MCF 10A (cell line): ENCODE results near the gene SRP9. TPM values are rescaled to one million over a fixed set of nuclear protein-coding genes. Genes with fewer than 3 reads are reported as not detected.

ENCODE experiments used
- BruUV-seq: library from RNA; stranded (reverse); fragments of 400-500 nt; replicated peaks from 2 replicates; lab custom pipeline; 2021; lab: Mats Ljungman, UMichigan
- CTCF ChIA-PET: fragments of 300-600 bp; sonication (Branson Sonifier 250); formaldehyde crosslinking; extraction: SDS; loops from one replicate; lab custom pipeline; 2021; ENCODE audit warnings: antibody characterized with exemption, inconsistent platforms; lab: Yijun Ruan, JAX
- POLR2A ChIA-PET: fragments of 300-600, 350-650 bp; sonication (Branson Sonifier 250); formaldehyde crosslinking; extraction: SDS; loops from one replicate; lab custom pipeline; 2020; ENCODE audit warnings: antibody characterized with exemption, inconsistent platforms; lab: Yijun Ruan, JAX
- DNase-seq: peaks from one replicate; pipeline ENCODE4 v3.0.0-alpha.2; 2018; ENCODE audit not compliant: unreplicated experiment
- H3K27ac Mint-ChIP-seq: one replicate; pipeline ENCODE4 v1.8.0; 2022; ENCODE audit warnings: mild to moderate bottlenecking, low read depth, mixed read lengths; ENCODE audit not compliant: unreplicated experiment
- H3K27me3 Mint-ChIP-seq: one replicate; pipeline ENCODE4 v1.8.0; 2022; ENCODE audit warnings: mixed read lengths; ENCODE audit not compliant: insufficient read depth, unreplicated experiment
- H3K36me3 Mint-ChIP-seq: one replicate; pipeline ENCODE4 v1.8.0; 2022; ENCODE audit warnings: mild to moderate bottlenecking, moderate library complexity, mixed read lengths; ENCODE audit not compliant: insufficient read depth, unreplicated experiment
- H3K4me1 Mint-ChIP-seq: one replicate; pipeline ENCODE4 v1.8.0; 2022; ENCODE audit warnings: mixed read lengths; ENCODE audit not compliant: insufficient read depth, unreplicated experiment
- H3K4me3 Mint-ChIP-seq: one replicate; pipeline ENCODE4 v1.8.0; 2022; ENCODE audit warnings: mild to moderate bottlenecking, moderate library complexity, mixed read lengths; ENCODE audit not compliant: unreplicated experiment
- H3K9me3 Mint-ChIP-seq: one replicate; pipeline ENCODE4 v1.8.0; 2022; ENCODE audit warnings: mixed read lengths; ENCODE audit not compliant: unreplicated experiment
- CTCF ChIP-seq: fragments of 200-600 bp; IDR thresholded peaks from one replicate; pipeline ENCODE4 v1.8.0; 2022; ENCODE audit warnings: antibody characterized with exemption, mild to moderate bottlenecking; ENCODE audit not compliant: unreplicated experiment
- intact Hi-C: fragments of 100-400 bp; cut with micrococcal nuclease; formaldehyde crosslinking; loops from 2 replicates; pipeline ENCODE4 v1.14.1; 2022
- total RNA-seq: library from RNA; stranded (reverse); gene quantifications from 2 replicates; pipeline ENCODE4 v1.2.3, GENCODE V29; 2022

SRP9 gene
- total RNA-seq, 1 experiment from 2014 or later, result 417 TPM

DNA sequence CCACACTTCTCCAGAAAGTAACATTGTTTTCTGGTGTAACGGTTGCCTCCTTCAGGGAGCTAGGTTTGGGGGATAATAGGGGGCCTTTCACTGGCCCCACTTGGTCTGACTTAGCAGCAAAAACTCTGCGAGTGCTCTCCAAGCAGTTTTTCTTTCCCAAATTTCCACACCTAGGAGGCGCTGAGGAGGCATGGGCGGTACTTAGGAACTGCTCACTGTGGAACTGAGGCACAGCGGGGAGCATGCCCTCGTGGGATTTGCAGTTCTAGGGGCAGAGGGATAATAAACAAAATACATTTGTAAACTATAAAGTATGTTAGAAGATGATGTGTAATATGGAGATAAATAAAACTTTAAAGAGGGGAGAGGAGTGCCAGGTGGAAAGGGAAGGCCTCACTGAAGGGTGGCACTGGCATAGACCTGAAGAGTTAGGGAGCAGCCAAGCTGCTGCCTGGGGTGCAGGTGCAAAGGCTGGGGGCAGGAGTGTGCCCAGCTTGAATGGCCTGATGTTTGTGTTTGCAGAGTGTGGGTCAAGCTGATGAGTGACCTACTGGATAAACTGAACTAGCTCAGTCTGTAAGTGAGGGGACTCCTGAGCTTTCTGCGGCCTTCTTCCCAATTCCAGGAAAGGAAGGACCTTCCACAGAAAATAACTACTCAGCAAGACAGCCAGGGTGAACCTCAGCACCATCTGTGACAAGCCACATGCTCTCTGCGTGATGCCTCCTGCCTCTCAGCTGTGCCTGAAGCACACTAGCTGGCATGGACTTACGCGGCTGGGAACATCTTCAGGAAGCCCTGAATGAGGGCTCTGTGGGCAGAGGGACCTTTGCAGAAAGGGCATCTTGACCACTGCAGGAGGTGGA lies 34.2 kb downstream of the SRP9 start:
- intact Hi-C loops, result loop anchor here (2.0 kb wide), 1 partner anchor 71 kb away; the partner anchor contains the start of gene TMEM63A
- ChIA-PET CTCF (interaction anchor here (0.6 to 6.5 kb wide), 32 partner anchors 9 to 445 kb away, joined by 3 to 75 read pairs (median 5); partner anchors contain the start of genes SRP9 and TMEM63A), POLR2A (interaction anchor here (0.6 to 7.5 kb wide), 23 partner anchors 9 to 347 kb away, joined by 3 to 135 read pairs (median 5); partner anchors contain the start of genes PYCR2, SRP9 and TMEM63A)
- TF ChIP-seq CTCF, result peak; percentile 43
- Mint-ChIP-seq H3K27me3 (no peaks in the 10 kb centered on the region), H3K27ac (no peak overlapping the region), H3K9me3 (no peaks in the 10 kb centered on the region), H3K36me3 (peaks cover 12% of the 10 kb centered on the region), H3K4me3 (peak overlapping the region; percentile 92), H3K4me1 (peaks cover 28% of the 10 kb centered on the region)
- peak; percentile 52 for DNase-seq
- no TSS peak for BruUV-seq

- BruUV-seq, result no TSS peak
- Mint-ChIP-seq H3K9me3 (no peaks in the 10 kb centered on the region), H3K27ac (no peak overlapping the region), H3K4me1 (peaks cover 36% of the 10 kb centered on the region), H3K4me3 (no peak overlapping the region), H3K27me3 (no peaks in the 10 kb centered on the region), H3K36me3 (peaks cover 12% of the 10 kb centered on the region)
- ChIA-PET POLR2A (interaction anchor here (0.5 to 7.5 kb wide), 13 partner anchors 8 to 233 kb away, joined by 3 to 135 read pairs (median 6); partner anchors contain the start of genes PYCR2, SRP9 and TMEM63A), CTCF (interaction anchor here (0.6 to 6.5 kb wide), 26 partner anchors 8 to 367 kb away, joined by 3 to 75 read pairs (median 6); partner anchors contain the start of genes SRP9 and TMEM63A)
- intact Hi-C loops, result no loop called here
- DNase-seq, result no peak
- TF ChIP-seq CTCF, result no peak
Measured at GRCh38 chr1:225812488-225813213, 35.0 kb downstream of the SRP9 start.

DNA sequence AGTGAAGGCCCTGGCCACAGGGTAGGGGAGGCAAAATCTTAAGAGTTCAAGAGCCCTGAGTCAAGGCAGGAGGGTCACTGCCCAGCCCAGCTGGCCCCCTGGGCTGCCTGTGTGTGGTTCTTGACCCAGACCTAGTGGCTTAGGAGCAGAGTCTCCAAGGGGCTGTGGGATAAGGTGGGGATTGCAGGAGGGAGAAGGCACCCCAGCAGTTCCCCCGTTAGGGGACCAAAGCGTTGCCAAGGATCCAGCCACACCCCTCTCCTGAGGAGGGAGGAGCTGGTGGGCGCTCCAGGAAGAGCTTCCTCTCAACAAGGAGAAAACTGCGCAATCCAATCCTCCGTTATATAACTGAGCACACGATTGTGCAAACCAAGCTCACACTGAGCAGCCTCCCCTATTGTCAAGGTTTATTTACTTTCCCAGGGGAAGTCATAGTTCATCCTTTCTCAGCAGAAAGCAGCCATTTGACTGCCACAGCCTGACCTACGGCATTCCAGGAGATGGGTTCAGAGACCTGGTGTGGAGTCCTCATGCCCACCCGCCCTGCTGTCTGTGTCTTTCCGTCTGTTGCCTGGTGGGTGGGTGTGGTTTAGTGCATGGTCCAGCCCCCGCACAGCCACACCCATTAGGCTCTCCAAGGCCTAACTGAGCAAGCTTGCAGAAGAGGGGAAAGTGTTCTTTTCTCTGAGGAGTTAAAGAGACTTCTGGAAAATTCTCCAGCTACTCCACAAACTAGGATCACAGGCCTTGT lies 35.8 kb downstream of the SRP9 start:
- Mint-ChIP-seq H3K36me3 (peaks cover 12% of the 10 kb centered on the region), H3K4me1 (peaks cover 44% of the 10 kb centered on the region), H3K9me3 (no peaks in the 10 kb centered on the region), H3K4me3 (no peak overlapping the region), H3K27ac (no peak overlapping the region), H3K27me3 (no peaks in the 10 kb centered on the region)
- TF ChIP-seq CTCF, result no peak
- POLR2A ChIA-PET, result interaction anchor here (0.5 to 7.5 kb wide), 21 partner anchors 10 to 656 kb away, joined by 3 to 135 read pairs (median 3); partner anchors contain the start of genes LBR, PYCR2, SRP9 and TMEM63A
- peak; percentile 96 for DNase-seq
- CTCF ChIA-PET, result interaction anchor here (0.5 to 6.5 kb wide), 25 partner anchors 10 to 367 kb away, joined by 3 to 75 read pairs (median 5); partner anchors contain the start of genes SRP9 and TMEM63A
- intact Hi-C loops, result no loop called here
- BruUV-seq, result no TSS peak
